ENCODE results near the gene PARP4. TPM values are rescaled to one million over a fixed set of nuclear protein-coding genes. Genes with fewer than 3 reads are reported as not detected.
A peak's percentile ranks its signal among the peaks of the same experiment; 100 is the strongest.

Gene PARP4
- total RNA-seq, 2 donors from 2014 or later: 27.2 to 35.8 TPM

GRCh38 chr13:24528816-24529398 is 16.3 kb upstream of the PARP4 start:
- intact Hi-C loops (cut with DNase I): no loop called here
- WGBS: 88% methylated on average over 4 of the region's 4 CpGs

GRCh38 chr13:24527266-24527775 is 14.7 kb upstream of the PARP4 start:
- H3K9me3 ChIP-seq: no peaks in the 10 kb centered on the region
- DNase-seq (ENCODE audit: low spot score): no peak
- intact Hi-C loops (cut with DNase I): no loop called here
- TF ChIP-seq CTCF (IDR thresholded peaks at IDR 0.05) (no peak), POLR2A (IDR thresholded peaks at IDR 0.05) (no peak), POLR2AphosphoS5 (IDR thresholded peaks at IDR 0.05) (no peak)
- H3K27ac ChIP-seq: no peak overlapping the region
- H3K36me3 ChIP-seq: no peaks in the 10 kb centered on the region
- H3K27me3 ChIP-seq (replicated peaks; ENCODE audit: insufficient read depth): no peaks in the 10 kb centered on the region
- 51% methylated on average over 6 of the region's 6 CpGs for WGBS
- H3K4me1 ChIP-seq (replicated peaks): no peaks in the 10 kb centered on the region
- H3K4me3 ChIP-seq: no peak overlapping the region

More at GRCh38 chr13:24528816-24529398, 16.3 kb upstream of the PARP4 start:
- Histone ChIP-seq H3K9me3 (no peaks in the 10 kb centered on the region), H3K4me3 (no peak overlapping the region), H3K4me1 (replicated peaks) (no peaks in the 10 kb centered on the region), H3K27me3 (replicated peaks; ENCODE audit: insufficient read depth) (no peaks in the 10 kb centered on the region), H3K36me3 (no peaks in the 10 kb centered on the region), H3K27ac (no peak overlapping the region)
- no peak for DNase-seq (ENCODE audit: low spot score)
- TF ChIP-seq CTCF (IDR thresholded peaks at IDR 0.05) (no peak), POLR2AphosphoS5 (IDR thresholded peaks at IDR 0.05) (no peak), POLR2A (IDR thresholded peaks at IDR 0.05) (no peak)

DNA sequence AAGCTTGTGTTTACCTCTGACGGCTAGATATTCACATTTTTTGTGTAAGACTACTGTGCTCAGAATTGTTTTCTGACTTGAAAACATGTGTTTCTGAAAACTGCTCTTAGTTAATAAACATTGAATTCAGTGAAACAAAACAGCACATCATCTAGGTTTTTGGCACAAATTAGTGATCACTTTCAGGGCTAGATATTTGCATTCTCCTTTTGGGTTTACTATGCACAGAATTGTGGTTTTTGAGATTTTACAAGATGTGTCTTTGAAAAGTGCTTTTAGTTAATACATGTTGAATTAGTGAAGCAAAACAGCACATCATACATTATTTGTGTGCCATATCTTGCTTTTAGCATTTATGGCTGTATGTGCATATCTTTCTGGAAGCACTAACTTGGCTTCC is 8.2 kb upstream of the PARP4 start:
- WGBS: 74% methylated on average over 1 of the region's 1 CpG
- intact Hi-C loops (cut with DNase I): no loop called here
- H3K36me3 ChIP-seq: no peaks in the 10 kb centered on the region
- no peak for DNase-seq (ENCODE audit: low spot score)
- no peaks in the 10 kb centered on the region for H3K27me3 ChIP-seq (replicated peaks; ENCODE audit: insufficient read depth)
- H3K4me1 ChIP-seq (replicated peaks): no peaks in the 10 kb centered on the region
- H3K9me3 ChIP-seq: no peaks in the 10 kb centered on the region
- no peak overlapping the region for H3K27ac ChIP-seq
- TF ChIP-seq POLR2A (IDR thresholded peaks at IDR 0.05) (no peak), POLR2AphosphoS5 (IDR thresholded peaks at IDR 0.05) (no peak), CTCF (IDR thresholded peaks at IDR 0.05) (no peak)
- H3K4me3 ChIP-seq: no peak overlapping the region

DNA sequence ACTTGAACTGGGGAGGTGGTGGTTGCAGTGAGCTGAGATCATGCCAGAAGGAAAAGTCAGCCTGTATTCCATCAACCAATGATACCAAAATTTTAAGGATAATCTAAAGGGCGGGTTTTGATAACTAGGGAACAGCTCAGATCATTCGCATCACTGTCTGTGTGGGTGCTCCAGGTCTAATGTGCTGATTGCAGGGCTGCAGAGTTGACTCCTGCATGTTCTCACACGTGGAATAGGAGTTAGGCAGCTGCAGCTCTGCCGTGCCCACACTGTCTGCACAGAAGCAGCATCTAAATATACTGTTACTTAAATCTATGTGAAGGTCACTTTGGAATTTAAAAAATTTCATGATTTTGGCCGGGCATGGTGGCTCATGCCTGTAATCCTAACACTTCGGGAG is 4.3 kb upstream of the PARP4 start:
- Histone ChIP-seq H3K27ac (no peak overlapping the region), H3K4me3 (no peak overlapping the region), H3K4me1 (replicated peaks) (no peaks in the 10 kb centered on the region), H3K27me3 (replicated peaks; ENCODE audit: insufficient read depth) (no peaks in the 10 kb centered on the region), H3K9me3 (no peaks in the 10 kb centered on the region), H3K36me3 (no peaks in the 10 kb centered on the region)
- no peak for TF ChIP-seq POLR2A (IDR thresholded peaks at IDR 0.05)
- no peak for TF ChIP-seq POLR2AphosphoS5 (IDR thresholded peaks at IDR 0.05)
- no peak for TF ChIP-seq CTCF (IDR thresholded peaks at IDR 0.05)
- DNase-seq (ENCODE audit: low spot score): no peak
- WGBS: 71% methylated on average over 6 of the region's 6 CpGs
- intact Hi-C loops (cut with DNase I): no loop called here

DNA sequence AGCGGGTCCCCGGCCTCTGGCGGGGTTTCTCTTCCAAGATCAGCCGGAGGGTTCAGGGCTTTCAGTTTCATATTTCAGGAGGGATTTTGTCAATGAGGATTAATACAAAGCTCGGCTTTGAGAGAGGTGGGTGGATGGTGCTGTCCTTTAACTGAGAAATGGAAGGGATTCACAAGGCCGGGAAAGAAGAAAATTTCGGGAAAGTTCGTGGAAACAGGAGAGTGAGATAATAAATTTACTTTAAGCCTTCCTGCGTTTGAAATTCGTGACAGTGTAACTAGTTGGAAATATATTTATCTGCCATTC is 283 bp upstream of the PARP4 start:
- intact Hi-C loops (cut with DNase I): no loop called here
- peak overlapping the region; percentile 79 to 85 for H3K27ac ChIP-seq
- H3K27me3 ChIP-seq (replicated peaks; ENCODE audit: insufficient read depth): no peaks in the 10 kb centered on the region
- 3% methylated on average over 10 of the region's 10 CpGs for WGBS
- H3K9me3 ChIP-seq: no peaks in the 10 kb centered on the region
- no peaks in the 10 kb centered on the region for H3K36me3 ChIP-seq
- no peak for DNase-seq (ENCODE audit: low spot score)
- H3K4me1 ChIP-seq (replicated peaks): no peaks in the 10 kb centered on the region
- TF ChIP-seq POLR2A (IDR thresholded peaks at IDR 0.05): no peak
- no peak for TF ChIP-seq POLR2AphosphoS5 (IDR thresholded peaks at IDR 0.05)
- TF ChIP-seq CTCF (IDR thresholded peaks at IDR 0.05): no peak
- peak overlapping the region; percentile 72 to 74 for H3K4me3 ChIP-seq
